Naive thymus-derived CD8-positive, alpha-beta T cell (primary cell): ENCODE data around the gene IL17RB. TPM values are rescaled to one million over a fixed set of nuclear protein-coding genes. Genes with fewer than 3 reads are reported as not detected.

Source experiments
- ATAC-seq, 2 donors: fragments of 150-1000 bp; cut with Tn5 transposase in 1 of 2; sonication (Bioruptor Pico), chemical (Tn5 transposase) in 1 of 2; 1 replicate in 1 of 2; 2 replicates in 1 of 2; pipeline ENCODE4 v1.10.0; 2021; ENCODE audit warnings: mild to moderate bottlenecking in 2 of 2, moderate library complexity in 2 of 2
- POLR2A ChIA-PET: fragments of 350-600 bp; sonication (Branson Sonifier 250); formaldehyde crosslinking; loops from one replicate; lab custom pipeline; 2021; ENCODE audit warnings: antibody characterized with exemption; lab: Charles Lee
- DNase-seq, 10 donors: peaks; one replicate each; pipeline versions ENCODE4 v3.0.0 to v3.0.0-alpha.2; 2020 to 2022
- H3K27ac Mint-ChIP-seq, 10 donors: one replicate each; pipeline ENCODE4 v1.8.0; 2020 to 2022; ENCODE audit warnings: mild to moderate bottlenecking in 10 of 10, mixed read lengths in 10 of 10, moderate library complexity in 4 of 10, inconsistent platforms in 1 of 10
- H3K27me3 Mint-ChIP-seq, 5 donors: one replicate each; pipeline ENCODE4 v1.8.0; 2021 to 2022; ENCODE audit warnings: mixed read lengths in 5 of 5
- H3K36me3 Mint-ChIP-seq, 3 donors: one replicate each; pipeline ENCODE4 v1.8.0; 2020 to 2022; ENCODE audit warnings: mixed read lengths in 3 of 3, mild to moderate bottlenecking in 2 of 3, inconsistent platforms in 1 of 3
- H3K4me1 Mint-ChIP-seq, 4 donors: one replicate each; pipeline ENCODE4 v1.8.0; 2021 to 2022; ENCODE audit warnings: mixed read lengths in 4 of 4
- H3K4me3 Mint-ChIP-seq, 10 donors: one replicate each; pipeline ENCODE4 v1.8.0; 2020 to 2022; ENCODE audit warnings: mild to moderate bottlenecking in 10 of 10, mixed read lengths in 10 of 10, moderate library complexity in 6 of 10, inconsistent platforms in 1 of 10
- H3K9me3 Mint-ChIP-seq, 9 donors: one replicate each; pipeline ENCODE4 v1.8.0; 2020 to 2022; ENCODE audit warnings: mixed read lengths in 9 of 9, mild to moderate bottlenecking in 3 of 9, inconsistent platforms in 1 of 9, moderate library complexity in 1 of 9
- polyA plus RNA-seq, 3 donors: library from polyadenylated mRNA; unstranded; fragments of 300-500 nt; fragmentation: Illumina TruSeq; gene quantifications; one replicate each; pipeline ENCODE4 v1.2.3, GENCODE V29; 2021
- total RNA-seq, 8 experiments: library from RNA in 2 of 8; stranded (reverse) in 2 of 8; gene quantifications; one replicate each; pipeline ENCODE4 v1.2.3 and lab custom pipeline; 2021 to 2026

IL17RB gene
- total and polyA plus RNA-seq, 5 experiments from 2014 or later, result 0.30 to 0.50 (median 0.49) TPM; not detected in 2

- Mint-ChIP-seq H3K4me1 (peaks cover 0 to 8% (median 1%) of the 10 kb centered on the region in 4 donors), H3K27me3 (no peaks in the 10 kb centered on the region), H3K27ac (peak overlapping the region in 1 of 10 donors; percentile 3), H3K4me3 (no peak overlapping the region), H3K9me3 (no peaks in the 10 kb centered on the region), H3K36me3 (peaks cover 9 to 62% (median 14%) of the 10 kb centered on the region in 3 donors)
- POLR2A ChIA-PET, result no interaction called here
- ATAC-seq (no peak), DNase-seq (no peak)
These were observed 16.8 kb downstream of the IL17RB start for GRCh38 chr3:53863145-53863544.

DNA sequence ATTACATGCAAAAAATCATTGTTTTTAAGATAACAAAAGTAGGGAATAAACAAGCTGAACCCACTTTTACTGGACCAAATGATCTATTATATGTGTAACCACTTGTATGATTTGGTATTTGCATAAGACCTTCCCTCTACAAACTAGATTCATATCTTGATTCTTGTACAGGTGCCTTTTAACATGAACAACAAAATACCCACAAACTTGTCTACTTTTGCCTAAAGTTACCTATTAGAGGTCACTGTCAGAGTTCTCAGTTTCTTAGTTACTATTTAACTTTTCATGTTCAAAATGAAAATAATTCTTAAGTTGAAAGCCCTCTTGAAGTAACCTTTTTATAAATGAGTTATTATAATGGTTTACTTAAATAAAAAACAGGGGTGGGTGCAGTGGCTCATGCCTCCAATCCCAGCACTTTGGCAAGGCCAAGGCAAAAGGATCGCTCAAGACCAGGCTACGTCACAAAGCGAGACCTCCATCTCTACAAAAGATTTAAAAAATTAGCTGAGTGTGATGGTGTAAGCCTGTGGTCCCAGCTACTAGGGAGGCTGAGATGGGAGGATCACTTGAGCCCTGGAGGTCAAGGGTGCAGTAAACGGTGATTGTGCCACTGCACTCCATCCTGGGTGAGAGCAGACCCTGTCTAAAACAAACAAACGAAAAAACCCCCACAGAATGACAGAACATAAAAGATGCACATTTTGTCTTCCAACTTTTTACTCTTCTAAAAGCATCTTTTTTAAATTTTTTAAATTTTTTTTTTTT lies 19.5 kb downstream of the IL17RB start:
- H3K36me3 Mint-ChIP-seq, result peaks cover 9 to 82% (median 26%) of the 10 kb centered on the region in 3 donors
- ATAC-seq, result no peak
- H3K9me3 Mint-ChIP-seq, result no peaks in the 10 kb centered on the region
- H3K4me3 Mint-ChIP-seq, result no peak overlapping the region
- POLR2A ChIA-PET, result no interaction called here
- H3K27me3 Mint-ChIP-seq, result no peaks in the 10 kb centered on the region
- no peak overlapping the region for H3K27ac Mint-ChIP-seq
- H3K4me1 Mint-ChIP-seq, result peaks cover 1 to 15% (median 6%) of the 10 kb centered on the region in 4 donors
- DNase-seq, result no peak

GRCh38 chr3:53880396-53881345 lies 34.3 kb downstream of the IL17RB start:
- Mint-ChIP-seq H3K4me1 (peaks cover 16 to 44% (median 30%) of the 10 kb centered on the region in 4 donors), H3K4me3 (peak overlapping the region; percentile 92 to 100 (median 99)), H3K36me3 (peaks cover 7 to 55% (median 29%) of the 10 kb centered on the region in 3 donors), H3K9me3 (no peaks in the 10 kb centered on the region), H3K27me3 (no peaks in the 10 kb centered on the region), H3K27ac (peak overlapping the region; percentile 79 to 100 (median 96))
- DNase-seq, result no peak
- POLR2A ChIA-PET, result interaction anchor here (0.6 to 3.1 kb wide), 4 partner anchors 11 to 1313 kb away, joined by 3 to 24 read pairs (median 4); partner anchors contain the start of gene SELENOK
- no peak for ATAC-seq

DNA sequence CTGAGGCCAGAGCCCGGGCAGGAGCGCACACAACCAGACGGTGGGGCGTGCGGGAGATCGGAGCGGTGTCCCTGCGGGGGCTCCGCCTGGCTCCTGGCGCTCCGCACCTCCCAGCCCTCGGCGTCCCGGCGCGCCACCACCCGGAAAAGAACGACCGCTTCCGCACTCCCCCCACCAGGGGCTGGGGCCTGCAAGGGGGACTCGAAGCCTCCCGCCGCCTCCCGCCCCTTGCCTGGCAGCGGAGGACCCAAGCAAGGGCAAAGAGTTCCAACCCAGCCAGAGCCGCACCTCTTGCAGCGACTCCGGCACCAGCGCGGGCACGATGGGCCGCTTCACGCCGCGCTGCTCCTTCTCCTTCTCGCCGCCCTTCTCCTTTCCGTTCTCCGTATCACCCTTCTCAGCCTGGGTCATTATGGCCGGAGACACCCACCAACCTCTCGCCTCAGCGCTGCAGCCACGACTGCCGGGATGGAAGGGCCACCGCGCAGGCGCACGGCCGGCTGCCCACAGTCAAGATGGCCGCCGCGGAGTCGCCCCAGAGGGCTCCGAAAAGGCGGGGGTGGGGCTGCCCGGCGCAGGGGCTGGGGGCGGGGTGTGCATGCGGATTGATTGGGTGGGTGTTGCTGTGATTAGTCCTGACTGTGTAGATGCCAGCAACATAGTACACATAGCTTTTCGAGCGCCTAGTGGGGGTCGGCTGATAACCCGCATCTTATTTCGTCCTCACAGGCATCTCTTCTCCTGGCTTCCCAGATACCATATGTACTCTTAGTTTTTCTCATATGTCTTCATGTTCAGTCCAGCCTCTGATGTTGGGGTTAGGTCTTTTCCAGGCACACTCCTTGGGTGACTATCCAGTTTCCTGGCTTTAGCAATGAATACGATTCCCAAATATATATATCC lies 35.6 kb downstream of the IL17RB start, which contains the start of gene ACTR8:
Gene ACTR8 (minus strand): TSS at position 462 of the 903 bp plus-strand sequence. CDS start 51 bp downstream, at position 411.
- Mint-ChIP-seq H3K4me1 (peaks cover 17 to 47% (median 37%) of the 10 kb centered on the region in 4 donors), H3K27me3 (no peaks in the 10 kb centered on the region), H3K27ac (peak within 1 kb of the TSS; percentile 80 to 100 (median 98)), H3K36me3 (peaks cover 4 to 54% (median 29%) of the 10 kb centered on the region in 3 donors), H3K9me3 (no peaks in the 10 kb centered on the region), H3K4me3 (peak within 1 kb of the TSS; percentile 92 to 100 (median 99))
- ATAC-seq (peak; percentile 87 to 89), DNase-seq (peak; percentile 76 to 93 (median 86))
- POLR2A ChIA-PET, result interaction anchor here (1.3 to 3.1 kb wide), 2 partner anchors 9 to 534 kb away, joined by 3 to 24 read pairs; partner anchors contain the start of genes DCP1A and SELENOK

DNA sequence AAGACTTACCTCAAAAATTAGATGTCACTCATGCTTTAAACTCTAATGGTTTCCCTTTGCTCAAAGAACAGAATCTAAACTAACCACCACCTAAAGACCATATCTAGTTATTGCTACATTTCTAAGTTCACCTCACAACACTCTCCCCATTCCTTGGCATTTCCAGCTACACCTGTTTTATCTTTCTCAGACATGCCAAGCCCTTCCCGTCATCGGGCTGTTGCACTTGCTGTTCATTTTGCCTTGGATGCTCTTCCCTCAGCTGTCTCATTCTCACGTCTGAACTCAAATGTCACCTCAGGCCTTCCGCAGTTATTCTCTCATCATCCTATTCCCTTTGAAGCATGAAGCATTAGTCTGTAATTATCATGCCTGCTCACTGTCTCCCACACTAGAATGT lies 36.6 kb downstream of the IL17RB start:
- POLR2A ChIA-PET, result interaction anchor here (1.3 to 3.1 kb wide), 2 partner anchors 8 to 535 kb away, joined by 3 to 24 read pairs; partner anchors contain the start of genes DCP1A and SELENOK
- peak overlapping the region; percentile 92 to 100 (median 99) for H3K4me3 Mint-ChIP-seq
- H3K27ac Mint-ChIP-seq, result peak overlapping the region; percentile 60 to 100 (median 98)
- peaks cover 3 to 50% (median 20%) of the 10 kb centered on the region in 3 donors for H3K36me3 Mint-ChIP-seq
- H3K4me1 Mint-ChIP-seq, result peaks cover 23 to 57% (median 46%) of the 10 kb centered on the region in 4 donors
- no peak for DNase-seq
- no peak for ATAC-seq
- no peaks in the 10 kb centered on the region for H3K27me3 Mint-ChIP-seq
- H3K9me3 Mint-ChIP-seq, result no peaks in the 10 kb centered on the region

GRCh38 chr3:53884623-53885022 lies 38.3 kb downstream of the IL17RB start:
- Mint-ChIP-seq H3K4me1 (peaks cover 30 to 62% (median 55%) of the 10 kb centered on the region in 4 donors), H3K4me3 (no peak overlapping the region), H3K36me3 (peaks cover 0 to 37% (median 12%) of the 10 kb centered on the region in 3 donors), H3K27me3 (no peaks in the 10 kb centered on the region), H3K9me3 (no peaks in the 10 kb centered on the region), H3K27ac (no peak overlapping the region)
- no peak for DNase-seq
- POLR2A ChIA-PET, result no interaction called here
- no peak for ATAC-seq

- Mint-ChIP-seq H3K27me3 (no peaks in the 10 kb centered on the region), H3K27ac (no peak overlapping the region), H3K4me1 (peaks cover 32 to 62% (median 55%) of the 10 kb centered on the region in 4 donors), H3K4me3 (no peak overlapping the region), H3K36me3 (peaks cover 0 to 31% (median 12%) of the 10 kb centered on the region in 3 donors), H3K9me3 (no peaks in the 10 kb centered on the region)
- DNase-seq (no peak), ATAC-seq (no peak)
- POLR2A ChIA-PET, result no interaction called here
These were observed 38.9 kb downstream of the IL17RB start for GRCh38 chr3:53885239-53885638.

- ATAC-seq (no peak), DNase-seq (peak in 1 of 10 donors; percentile 29)
- H3K9me3 Mint-ChIP-seq, result peaks cover 0 to 6% (median 0%) of the 10 kb centered on the region in 9 donors
- peak overlapping the region in 6 of 10 donors; percentile 27 to 81 (median 57) for H3K27ac Mint-ChIP-seq
- POLR2A ChIA-PET, result no interaction called here
- H3K4me3 Mint-ChIP-seq, result peak overlapping the region; percentile 5 to 69 (median 47)
- H3K27me3 Mint-ChIP-seq, result no peaks in the 10 kb centered on the region
- H3K4me1 Mint-ChIP-seq, result peaks cover 38 to 61% (median 55%) of the 10 kb centered on the region in 4 donors
- peaks cover 4 to 30% (median 12%) of the 10 kb centered on the region in 3 donors for H3K36me3 Mint-ChIP-seq
These were observed 41.1 kb downstream of the IL17RB start for GRCh38 chr3:53887446-53887845.

GRCh38 chr3:53888232-53888631 lies 41.9 kb downstream of the IL17RB start:
- H3K4me1 Mint-ChIP-seq, result peaks cover 35 to 59% (median 54%) of the 10 kb centered on the region in 4 donors

GRCh38 chr3:53890726-53891475 lies 44.5 kb downstream of the IL17RB start:
- DNase-seq, result peak; percentile 12 to 80 (median 70)

More at GRCh38 chr3:53888232-53888631, 41.9 kb downstream of the IL17RB start:
- peak overlapping the region in 3 of 10 donors; percentile 23 to 80 (median 67) for H3K27ac Mint-ChIP-seq
- H3K36me3 Mint-ChIP-seq, result peaks cover 4 to 28% (median 12%) of the 10 kb centered on the region in 3 donors
- H3K27me3 Mint-ChIP-seq, result no peaks in the 10 kb centered on the region
- H3K9me3 Mint-ChIP-seq, result peaks cover 0 to 14% (median 3%) of the 10 kb centered on the region in 9 donors
- H3K4me3 Mint-ChIP-seq, result peak overlapping the region in 3 of 10 donors; percentile 4 to 56 (median 10)
- DNase-seq (no peak), ATAC-seq (no peak)
- POLR2A ChIA-PET, result no interaction called here

More at GRCh38 chr3:53890726-53891475, 44.5 kb downstream of the IL17RB start:
- POLR2A ChIA-PET, result interaction anchor here (1.6 to 3.0 kb wide), 3 partner anchors 9 to 544 kb away, joined by 4 to 24 read pairs (median 20); partner anchors contain the start of genes ACTR8 and DCP1A
- Mint-ChIP-seq H3K27ac (peak overlapping the region; percentile 97 to 100 (median 99)), H3K9me3 (peaks cover 0 to 21% (median 3%) of the 10 kb centered on the region in 9 donors), H3K4me3 (peak overlapping the region; percentile 91 to 98 (median 94)), H3K36me3 (peaks cover 4 to 19% (median 5%) of the 10 kb centered on the region in 3 donors), H3K27me3 (peaks cover 0 to 8% (median 0%) of the 10 kb centered on the region in 5 donors), H3K4me1 (peaks cover 36 to 60% (median 55%) of the 10 kb centered on the region in 4 donors)
- peak; percentile 46 to 61 for ATAC-seq
